AG20443 (cell line): ENCODE results near the gene ARPC2.
A peak's percentile ranks its signal among the peaks of the same experiment; 100 is the strongest.
"Not testable (repeated sequence)": the region's sequence is repeated elsewhere in the genome, so short reads cannot be mapped to it uniquely, and the experiment has no call there.

Experiments used
- DNase-seq: peaks from one replicate; pipeline ENCODE4 v3.0.0; 2012; ENCODE audit warnings: low spot score, mixed read lengths

Gene ARPC2

DNA sequence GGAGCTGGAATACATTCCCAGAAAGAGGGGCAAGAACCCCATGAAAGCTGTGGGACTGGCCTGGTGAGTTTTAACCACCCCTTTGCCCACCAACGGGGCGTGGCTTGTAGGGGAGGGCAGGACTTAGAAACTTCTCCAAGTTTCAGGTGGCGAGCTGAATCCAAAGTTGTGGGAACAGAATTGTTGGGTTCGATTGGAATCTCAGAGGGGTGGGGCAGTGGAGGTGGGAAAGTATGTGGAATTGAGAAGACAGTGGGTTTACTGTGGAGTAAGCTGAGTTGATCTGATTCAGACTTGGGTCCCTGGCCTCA lies 54.5 kb downstream of the ARPC2 start:
- DNase-seq: no peak

DNA sequence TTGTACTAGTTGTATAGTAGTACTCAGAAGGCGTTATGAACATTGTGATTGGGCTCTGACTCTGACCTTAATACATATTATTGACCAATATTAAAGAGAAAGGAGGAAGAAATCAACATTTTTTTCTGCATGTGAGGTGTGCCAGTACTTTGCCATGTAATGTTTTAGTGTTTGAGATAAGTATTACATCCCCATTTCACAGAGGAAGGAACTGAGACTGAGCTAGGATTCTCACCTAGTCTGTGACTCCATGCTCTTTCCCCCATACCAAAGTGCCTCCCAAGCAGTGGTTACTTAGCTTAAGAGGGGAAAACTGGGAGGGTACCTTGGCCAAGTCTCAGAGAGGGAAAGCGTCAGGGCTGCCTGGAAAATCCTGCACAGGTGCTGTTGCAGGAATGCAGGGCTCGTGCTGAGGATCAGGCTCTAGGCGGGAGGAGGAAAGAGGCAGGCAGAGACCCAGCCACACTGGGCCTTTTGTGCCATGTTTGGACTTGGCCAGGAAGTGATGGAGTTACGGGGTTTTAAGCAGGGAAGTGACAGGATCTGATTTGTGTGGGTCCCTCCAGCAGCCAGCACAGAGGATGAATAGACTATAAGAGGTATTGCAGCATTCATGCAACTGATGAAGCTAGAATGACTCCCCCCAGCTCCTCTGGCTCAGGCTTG lies 55.0 kb downstream of the ARPC2 start:
- no peak for DNase-seq

DNA sequence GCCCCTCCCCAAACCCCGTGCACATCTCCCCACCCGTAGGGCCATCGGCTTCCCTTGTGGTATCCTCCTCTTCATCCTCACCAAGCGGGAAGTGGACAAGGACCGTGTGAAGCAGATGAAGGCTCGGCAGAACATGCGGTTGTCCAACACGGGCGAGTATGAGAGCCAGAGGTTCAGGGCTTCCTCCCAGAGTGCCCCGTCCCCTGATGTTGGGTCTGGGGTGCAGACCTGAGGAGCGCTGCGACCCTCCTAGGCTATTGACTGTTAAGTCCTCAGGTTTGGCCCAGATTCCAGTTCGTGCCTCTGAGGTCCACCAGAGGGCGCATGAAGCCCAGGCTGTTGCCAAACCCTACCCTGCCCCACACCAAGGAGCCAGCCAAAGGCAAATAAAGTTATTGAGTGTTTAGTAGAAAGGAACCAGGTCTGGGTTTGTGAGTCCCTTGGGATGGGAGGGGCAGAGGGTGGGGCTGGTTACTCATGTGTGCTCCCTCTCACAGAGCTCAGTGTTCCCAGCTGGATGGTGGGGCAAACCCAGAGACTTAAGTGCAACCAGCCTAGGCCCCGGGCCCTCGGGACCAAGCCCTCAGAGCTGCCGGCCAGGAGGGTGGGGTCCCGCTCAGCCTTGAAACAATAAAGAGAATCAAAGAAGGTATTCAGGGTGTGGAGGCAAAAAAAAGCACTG lies 55.7 kb downstream of the ARPC2 start:
- DNase-seq: peak; percentile 89

DNA sequence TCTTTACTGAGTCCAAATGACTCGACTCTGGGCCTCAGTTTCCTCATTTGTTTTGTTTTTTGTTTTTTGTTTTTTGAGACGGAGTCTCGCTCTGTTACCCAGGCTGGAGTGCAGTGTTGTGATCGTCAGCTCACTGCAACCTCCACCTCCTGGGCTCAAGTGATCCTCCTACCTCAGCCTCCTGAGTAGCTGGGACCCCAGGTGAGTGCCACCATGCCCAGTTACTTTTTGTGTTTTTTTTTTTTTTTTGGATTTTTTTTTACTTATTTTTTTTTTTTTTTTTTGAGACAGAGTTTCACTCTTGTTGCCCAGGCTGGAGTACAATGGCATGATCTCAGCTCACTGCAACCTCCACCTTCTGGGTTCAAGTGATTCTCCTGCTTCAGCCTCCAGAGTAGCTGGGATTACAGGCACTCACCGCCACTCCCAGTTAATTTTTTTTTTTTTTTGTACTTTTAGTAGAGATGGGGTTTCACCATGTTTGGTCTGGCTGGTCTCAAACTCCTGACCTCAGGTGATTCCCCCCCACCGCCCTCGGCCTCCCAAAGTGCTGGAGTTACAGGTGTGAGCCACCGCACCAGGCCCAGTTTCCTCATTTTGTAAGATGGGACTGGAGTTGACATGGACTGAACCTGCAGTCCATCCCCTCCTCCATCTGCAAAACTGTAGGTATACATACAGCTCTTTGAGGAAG lies 56.4 kb downstream of the ARPC2 start:
- not testable (repeated sequence) for DNase-seq

DNA sequence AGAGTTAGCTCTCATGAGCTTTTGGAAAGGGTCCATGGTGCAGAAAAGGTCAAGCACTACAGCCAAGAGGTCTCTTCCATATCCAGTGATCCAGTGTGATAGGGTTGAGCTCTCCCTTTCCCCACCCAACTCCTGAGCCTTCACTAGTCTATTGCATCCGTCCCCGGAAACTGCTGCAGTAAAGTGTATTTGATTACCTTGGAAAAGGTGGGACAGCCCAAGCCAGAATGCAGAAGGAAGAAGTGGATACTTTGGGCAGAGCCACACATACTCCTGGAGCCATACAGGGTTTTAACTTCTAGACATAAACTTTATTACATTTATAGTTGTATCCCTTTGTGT lies 56.9 kb downstream of the ARPC2 start:
- DNase-seq: no peak

DNA sequence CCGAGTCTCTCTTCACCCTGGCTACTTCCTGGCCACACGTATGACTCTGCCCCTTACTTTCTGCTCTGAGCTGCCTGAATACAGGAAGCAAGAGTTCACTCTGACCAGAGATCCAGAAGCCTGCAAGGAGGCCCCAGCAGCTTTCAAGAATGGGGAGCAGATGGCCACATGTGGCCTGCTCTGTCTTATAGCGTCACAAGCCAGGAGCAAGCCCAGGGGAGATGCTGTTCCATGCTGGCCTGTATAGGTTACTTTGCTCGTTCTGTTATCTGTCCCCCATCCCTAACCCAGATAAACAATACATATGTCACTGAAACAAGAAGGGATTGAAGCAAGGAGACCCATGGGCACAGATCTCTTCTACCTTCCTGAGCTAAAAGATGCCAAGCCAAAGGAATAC lies 57.6 kb downstream of the ARPC2 start:
- DNase-seq: no peak

DNA sequence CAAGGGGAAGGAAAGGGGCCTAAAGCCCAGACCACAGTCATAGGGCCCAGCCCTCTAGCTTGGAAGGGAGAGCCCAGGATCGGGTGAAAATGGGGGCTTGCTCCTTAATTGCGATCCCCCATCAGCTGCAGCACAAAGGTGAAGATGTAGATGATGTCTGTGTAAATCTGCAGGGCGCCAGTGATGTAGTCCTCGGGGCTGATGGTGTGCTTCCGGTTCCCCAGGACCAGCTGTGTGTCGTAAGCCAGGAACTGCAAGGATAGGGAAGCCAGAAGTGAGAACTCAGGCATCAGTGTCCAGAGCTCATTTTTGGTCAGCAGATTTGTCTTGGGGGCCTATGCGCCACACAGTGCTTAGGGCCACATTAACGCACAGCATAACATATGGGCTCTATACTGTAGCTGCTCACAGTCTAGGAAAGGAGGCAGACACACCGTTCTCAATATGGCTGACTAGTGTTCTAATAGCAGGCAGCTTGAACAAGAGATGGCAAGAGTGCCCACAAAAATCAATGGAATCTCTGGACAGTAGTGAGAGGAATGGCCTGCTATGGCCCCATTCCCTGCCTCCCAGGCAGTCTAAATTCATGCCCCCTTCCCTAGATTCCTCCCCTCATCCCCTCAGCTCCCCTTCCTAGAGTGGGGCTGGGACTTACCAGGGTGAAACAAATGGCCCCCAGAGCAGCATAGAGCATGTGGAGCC lies 58.5 kb downstream of the ARPC2 start:
- no peak for DNase-seq

DNA sequence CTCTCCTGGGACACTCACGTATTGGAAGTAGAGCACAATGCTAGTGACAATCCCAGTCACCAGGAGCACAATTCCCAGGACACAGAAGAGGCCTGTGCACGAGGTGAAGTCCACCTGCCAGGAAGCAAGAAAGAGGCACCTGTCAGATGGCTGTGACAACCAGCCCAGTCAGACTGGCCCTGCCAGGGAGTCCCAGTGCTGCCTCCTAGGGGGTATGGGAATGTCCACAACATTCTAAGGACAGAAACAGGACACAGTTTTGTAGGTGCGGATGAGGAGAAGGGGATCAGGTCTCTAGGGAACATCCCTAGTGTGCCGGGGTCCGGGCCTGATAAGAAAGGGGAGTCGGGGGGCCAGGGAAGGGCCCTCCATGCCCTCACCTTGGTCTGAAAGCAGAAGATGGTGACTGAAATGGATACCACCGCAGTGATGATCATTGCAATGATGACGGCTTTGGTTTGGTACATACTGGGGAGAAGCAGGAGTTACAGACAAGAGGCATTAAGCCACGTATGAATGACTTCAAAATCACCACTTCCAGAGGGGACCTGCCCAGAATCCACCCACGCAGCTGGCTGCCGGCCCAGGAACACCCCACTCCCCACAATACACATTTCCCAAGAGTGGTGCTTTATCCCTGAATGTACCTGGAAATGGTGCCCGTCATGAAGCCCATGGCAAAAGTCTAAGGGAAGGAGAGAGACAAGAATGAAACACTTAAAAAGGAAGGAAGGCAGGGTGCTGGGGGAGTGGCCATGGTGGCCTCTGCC lies 60.2 kb downstream of the ARPC2 start:
- no peak for DNase-seq

DNA sequence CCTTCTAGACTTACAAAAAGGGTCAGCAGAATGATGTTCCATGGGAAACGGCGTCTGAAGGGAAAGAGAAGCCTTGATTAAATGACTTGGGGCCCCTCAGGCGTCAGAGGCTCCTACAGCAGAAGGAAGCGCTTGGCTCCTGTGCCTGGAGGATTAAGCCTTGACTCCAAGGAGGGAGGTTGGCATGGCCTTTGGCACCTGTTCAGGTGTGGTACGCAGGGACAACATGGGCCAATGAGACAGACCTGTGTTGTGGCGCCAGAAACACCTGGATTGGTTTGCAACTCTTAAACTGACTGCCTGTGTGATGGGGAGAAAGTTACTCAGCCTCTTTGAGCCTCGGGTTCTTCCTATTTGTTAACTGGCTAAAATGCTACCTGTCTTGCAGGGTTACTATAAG lies 60.9 kb downstream of the ARPC2 start:
- DNase-seq: no peak

DNA sequence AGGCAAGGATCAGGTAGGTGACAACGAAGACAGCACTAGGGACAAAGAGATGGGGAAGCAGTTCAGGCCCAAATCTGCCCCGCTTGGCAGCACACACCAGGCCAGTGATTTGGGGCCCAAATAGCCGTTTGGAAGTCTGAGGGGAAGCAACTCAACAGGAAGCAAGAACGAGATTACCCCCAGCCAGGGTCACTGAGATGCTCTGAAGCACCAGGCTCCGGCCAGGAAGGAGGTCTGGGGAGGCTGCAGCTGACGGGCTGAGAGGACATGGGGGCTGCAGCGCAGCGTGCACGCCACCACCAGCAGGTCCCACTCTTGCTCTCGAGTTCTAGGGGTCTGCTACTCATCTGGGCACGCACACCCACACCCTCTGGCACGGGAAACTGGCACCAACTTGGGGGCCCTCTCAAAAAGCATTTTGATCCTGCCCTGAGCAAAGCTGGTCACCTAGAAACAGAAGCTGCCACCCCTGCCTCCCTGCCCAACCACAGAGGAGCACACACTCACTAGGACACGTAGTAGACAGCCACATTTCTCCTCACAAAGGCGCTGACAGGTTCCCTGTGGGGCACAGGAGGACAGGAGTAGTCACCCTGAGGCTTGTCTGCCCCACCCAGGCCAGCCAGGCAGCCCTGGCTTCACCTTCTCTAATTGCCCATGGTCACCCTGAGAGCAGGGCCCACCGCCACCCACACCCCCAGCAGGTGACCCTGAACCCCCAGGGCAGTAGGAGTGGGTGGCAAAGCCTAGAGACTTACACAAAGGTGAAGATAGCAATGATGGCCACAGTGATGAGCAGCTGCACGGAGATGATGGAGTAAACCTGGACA lies 61.8 kb downstream of the ARPC2 start:
- DNase-seq: no peak

DNA sequence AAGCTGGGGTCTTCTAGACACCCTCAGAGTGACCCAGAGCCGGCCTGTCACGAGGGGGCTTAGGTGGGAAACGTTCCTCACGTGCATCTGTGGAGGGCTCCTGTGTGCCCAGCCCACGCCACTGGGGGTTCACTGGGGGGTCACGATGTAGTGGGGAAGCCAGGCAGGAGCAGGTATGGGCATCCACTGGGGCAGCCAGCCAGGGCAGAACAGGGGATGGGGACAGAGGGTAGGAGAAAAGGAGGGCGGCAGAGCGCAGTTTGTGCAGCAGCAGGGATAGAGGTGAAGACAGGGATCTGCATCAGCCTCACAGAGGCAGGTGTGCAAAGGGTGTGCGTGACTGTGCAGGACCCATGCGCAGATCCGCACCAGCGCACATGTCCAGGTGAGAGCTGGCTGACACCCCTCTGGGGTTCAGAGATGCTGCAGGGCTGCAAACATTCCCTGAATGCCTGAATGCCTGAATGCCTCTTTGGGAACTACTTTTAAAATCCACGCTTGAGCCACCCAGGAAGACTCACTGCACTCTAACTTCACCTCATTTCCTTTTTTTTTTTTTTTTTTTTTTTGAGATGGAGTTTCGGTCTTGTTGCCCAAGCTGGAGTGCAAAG lies 63.4 kb downstream of the ARPC2 start:
- DNase-seq: no peak

DNA sequence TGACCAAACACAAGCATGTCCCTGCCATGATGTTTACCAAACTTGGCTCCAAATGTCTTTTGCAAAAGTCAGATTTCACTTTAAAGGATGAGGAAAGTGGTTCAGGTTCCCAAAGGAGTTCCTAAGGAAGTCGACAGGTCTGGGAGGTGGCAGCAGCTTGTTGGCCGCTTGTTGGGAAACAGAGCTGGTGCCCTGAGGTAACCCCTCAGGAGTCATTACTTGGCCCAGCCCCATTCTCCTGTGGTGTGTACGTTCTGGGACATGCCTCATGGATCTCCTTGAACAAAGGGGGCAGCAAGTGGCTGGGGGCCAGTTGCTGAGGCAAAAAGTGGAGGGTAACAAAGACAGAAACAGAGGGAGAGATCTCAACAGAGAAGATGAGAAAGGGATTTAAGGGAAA lies 64.5 kb downstream of the ARPC2 start:
- no peak for DNase-seq

DNA sequence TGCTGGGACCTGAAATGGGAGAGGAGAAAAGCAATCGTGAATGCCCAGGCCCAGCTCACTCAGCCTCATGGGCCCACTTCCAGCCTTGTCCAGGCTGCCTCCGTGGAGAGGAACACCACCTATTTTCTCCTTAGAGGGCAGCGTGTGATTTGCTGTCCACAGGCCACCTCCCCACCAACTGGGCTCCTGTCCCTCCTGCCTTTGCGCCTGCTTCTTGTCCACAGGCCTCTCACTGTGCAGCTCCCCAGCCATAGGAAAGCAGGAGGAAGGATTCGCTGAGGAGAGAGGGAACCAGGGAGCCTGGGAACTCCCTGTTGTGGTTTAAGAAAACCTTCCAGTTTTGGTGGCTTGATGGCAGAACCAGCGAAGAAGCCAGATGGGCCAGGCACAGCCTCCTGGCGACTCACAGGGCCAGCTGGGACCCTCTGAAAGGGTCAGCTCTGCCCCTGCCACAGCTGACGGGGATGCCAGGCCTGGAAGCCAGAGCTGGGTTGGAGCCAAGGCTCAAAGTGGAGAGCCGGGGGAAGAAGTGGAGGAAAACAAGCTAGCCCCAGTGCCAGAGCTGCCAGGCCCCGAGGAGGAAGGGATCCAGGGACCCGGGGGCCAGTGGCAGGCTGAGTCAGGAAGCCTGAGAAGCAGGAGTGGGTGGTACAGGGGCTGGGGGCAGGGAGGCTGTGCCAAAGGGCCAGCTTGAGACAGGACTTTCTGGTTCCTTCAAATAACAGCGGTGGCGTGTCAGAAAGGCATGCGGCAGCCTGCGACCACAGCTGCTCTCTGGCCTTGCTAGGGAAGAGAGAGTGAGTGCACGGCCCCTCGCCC lies 65.4 kb downstream of the ARPC2 start:
- DNase-seq: peak; percentile 64

DNA sequence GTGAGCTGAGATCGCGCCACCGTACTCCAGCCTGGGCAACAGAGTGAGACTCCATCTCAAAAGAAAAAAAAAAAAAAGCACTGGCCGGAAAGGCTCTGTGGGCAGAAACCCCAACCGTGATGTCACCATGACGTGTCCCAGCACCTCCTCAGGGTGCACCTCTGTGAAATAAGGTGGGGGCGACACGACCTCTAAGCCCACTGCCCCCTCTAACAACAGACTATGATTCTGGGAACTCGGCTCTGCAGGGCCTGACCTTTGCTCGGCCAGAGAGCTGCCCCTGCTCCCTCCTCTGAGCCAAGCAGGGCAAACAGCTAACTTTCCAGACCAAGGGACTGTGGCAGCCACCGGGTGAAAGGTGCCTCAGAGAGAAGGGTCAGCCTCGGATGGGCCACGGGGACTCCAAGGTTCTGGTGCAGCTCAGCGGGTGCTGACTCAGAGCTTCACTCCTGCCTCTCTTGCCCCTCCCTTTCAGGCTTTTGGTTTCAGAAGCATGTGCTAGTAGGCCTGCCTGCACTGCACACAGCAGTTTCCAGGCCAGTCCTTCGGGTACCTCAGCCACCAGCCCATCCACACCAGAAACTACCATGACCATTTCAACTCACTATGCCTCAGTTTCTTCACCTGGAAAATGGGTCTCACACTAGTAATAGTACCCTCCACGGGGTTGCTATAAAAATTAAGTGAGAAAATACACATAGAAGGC lies 67.3 kb downstream of the ARPC2 start:
- peak; percentile 83 for DNase-seq

DNA sequence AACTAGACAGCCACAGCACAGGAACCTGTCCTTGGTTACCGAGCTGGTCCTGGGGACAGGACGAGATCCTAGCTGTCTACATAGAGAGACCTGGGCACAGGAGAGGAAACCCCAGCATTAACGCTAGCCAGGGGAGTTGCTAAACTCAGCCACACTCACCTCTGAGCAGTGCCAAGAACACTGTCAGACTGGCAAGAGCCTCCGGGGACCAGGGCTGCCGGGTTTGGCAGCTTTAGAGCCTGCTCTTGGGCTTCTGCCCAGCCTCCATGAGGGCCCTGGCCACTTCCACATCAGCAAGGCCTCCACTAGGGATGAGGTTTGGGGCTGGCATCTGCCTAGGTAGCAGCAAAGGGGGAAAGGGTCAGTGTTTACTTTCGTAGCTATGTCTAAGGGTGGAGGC lies 68.6 kb downstream of the ARPC2 start:
- peak; percentile 58 for DNase-seq

DNA sequence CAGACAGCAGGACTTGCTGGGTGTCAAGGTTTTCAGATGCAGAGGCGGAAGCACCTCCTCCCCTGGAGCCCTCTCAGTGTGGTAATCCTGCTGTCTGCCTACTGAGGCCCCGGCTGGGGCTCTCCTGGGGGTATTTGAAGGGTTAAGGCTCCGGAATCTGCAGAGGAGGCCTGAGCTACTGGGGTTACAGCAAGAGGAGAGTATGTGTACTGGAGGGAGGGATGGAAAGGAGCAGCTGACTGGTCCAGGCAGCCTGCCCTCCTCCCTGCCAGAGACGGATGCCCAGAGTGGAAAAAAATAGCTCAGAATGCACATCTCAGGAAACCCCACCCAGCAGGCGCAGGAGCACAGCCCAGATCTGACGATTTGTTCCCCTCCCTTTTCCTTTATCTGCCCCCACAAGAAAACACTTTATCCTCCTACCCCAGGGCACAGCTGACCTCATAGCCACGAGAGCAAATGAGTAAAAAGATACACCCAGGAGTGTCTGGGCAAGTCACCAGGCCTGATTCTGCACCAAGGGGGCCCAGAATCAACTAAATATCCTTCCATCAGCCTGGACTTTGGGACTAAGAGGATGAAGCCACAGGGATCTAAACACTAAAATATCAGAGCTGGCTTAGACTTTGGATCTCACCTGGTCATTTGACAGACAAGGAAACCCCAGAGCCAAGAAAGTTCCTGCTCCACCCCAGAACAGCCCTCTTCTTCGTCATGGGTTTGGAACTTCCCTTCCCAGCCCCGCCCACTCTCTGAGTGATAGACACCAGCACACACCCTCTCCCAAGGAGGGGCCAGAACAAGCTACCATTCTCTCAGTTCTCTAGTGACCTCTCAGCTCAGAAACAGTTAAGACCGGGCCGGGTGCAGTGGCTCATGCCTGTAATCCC lies 69.8 kb downstream of the ARPC2 start:
- DNase-seq: peak; percentile 91

DNA sequence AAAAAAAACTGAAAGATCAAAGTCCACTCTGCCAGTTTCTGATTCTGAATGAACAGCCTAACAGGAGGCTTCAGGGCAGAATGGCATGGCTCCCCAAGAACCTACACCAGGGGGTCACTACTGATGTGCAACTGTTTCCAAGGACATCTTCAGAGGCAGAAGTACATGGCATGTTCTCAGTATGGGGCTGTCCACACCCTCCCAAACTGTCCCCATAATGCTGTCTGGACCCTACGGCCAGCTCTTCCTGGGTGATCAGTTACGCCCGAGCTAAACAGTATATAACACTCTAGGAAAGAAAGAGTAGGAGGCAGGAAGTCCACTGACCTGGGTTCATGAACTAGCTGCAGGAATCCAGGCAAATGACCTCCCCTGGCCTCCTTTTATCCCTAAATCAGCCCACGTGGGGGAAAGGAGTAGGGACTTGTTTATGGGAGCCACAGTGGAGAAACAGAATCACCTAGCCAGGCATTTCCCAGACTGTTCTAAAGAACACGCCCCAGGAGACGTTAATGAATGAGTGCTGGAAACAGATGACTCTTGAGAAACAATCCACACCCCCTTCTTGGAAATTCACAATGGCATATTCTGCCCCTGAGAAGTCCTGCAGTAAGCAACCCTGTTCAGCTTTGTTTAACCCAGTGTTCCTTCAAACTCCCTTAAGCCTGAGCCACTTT lies 72.8 kb downstream of the ARPC2 start:
- peak; percentile 54 for DNase-seq
